GM23338 (cell line): Measurements from ENCODE around the gene AKNA. TPM values are rescaled to one million over a fixed set of nuclear protein-coding genes. Genes with fewer than 3 reads are reported as not detected.

Experiments
- ATAC-seq: fragments of 200-7000 bp; cut with Tn5 transposase; 3 replicates; pipeline ENCODE4 v1.9.1; 2020
- DNase-seq: peaks from one replicate; pipeline ENCODE4 v3.0.0-alpha.2; 2015; ENCODE audit warnings: low spot score
- H2AFZ ChIP-seq: fragments of 200-600 bp; sonication (generic); 2 replicates; pipeline ENCODE4 v1.8.0; 2016; ENCODE audit warnings: antibody characterized with exemption, mild to moderate bottlenecking, moderate library complexity
- H3F3A ChIP-seq: fragments of 200-600 bp; sonication (generic); replicated peaks from 2 replicates; pipeline ENCODE4 v1.8.0; 2017; ENCODE audit warnings: antibody characterized with exemption, mixed run types, low read depth
- H3K27ac ChIP-seq: fragments of 200-600 bp; sonication (generic); 2 replicates; pipeline ENCODE4 v1.6.1; 2016; ENCODE audit warnings: low read depth
- H3K27me3 ChIP-seq: fragments of 200-600 bp; sonication (generic); 2 replicates; pipeline ENCODE4 v1.8.0; 2016; ENCODE audit warnings: mild to moderate bottlenecking, mixed run types, moderate library complexity; ENCODE audit not compliant: insufficient read depth
- H3K36me3 ChIP-seq: fragments of 200-600 bp; sonication (generic); 2 replicates; pipeline ENCODE4 v1.8.0; 2016; ENCODE audit warnings: mild to moderate bottlenecking; ENCODE audit not compliant: insufficient read depth
- H3K4me1 ChIP-seq: fragments of 200-600 bp; sonication (generic); 2 replicates; pipeline ENCODE4 v1.8.0; 2016; ENCODE audit warnings: mild to moderate bottlenecking, moderate library complexity; ENCODE audit not compliant: insufficient read depth
- H3K4me2 ChIP-seq: fragments of 200-600 bp; sonication (generic); 2 replicates; pipeline ENCODE4 v1.7.1; 2017; ENCODE audit warnings: mixed run types
- H3K4me3 ChIP-seq: fragments of 200-600 bp; sonication (generic); 2 replicates; pipeline ENCODE4 v1.6.1; 2016; ENCODE audit warnings: mixed run types
- H3K79me2 ChIP-seq: fragments of 200-600 bp; sonication (generic); replicated peaks from 2 replicates; pipeline ENCODE4 v1.8.0; 2017; ENCODE audit warnings: mild to moderate bottlenecking; ENCODE audit not compliant: insufficient read depth
- H3K9me2 ChIP-seq: fragments of 200-600 bp; sonication (generic); 2 replicates; pipeline ENCODE4 v1.8.0; 2017; ENCODE audit not compliant: insufficient read depth
- H4K20me1 ChIP-seq: fragments of 200-600 bp; sonication (generic); replicated peaks from 2 replicates; pipeline ENCODE4 v1.8.0; 2017; ENCODE audit warnings: mild to moderate bottlenecking; ENCODE audit not compliant: insufficient read depth
- H3K27ac Mint-ChIP-seq: 2 replicates; pipeline ENCODE4 v1.8.0; 2020; ENCODE audit warnings: inconsistent platforms, mild to moderate bottlenecking, moderate library complexity, mixed read lengths
- H3K27me3 Mint-ChIP-seq: 3 replicates; pipeline ENCODE4 v1.8.0; 2022; ENCODE audit warnings: low read depth, mild to moderate bottlenecking, moderate library complexity, mixed read lengths, inconsistent platforms; ENCODE audit not compliant: insufficient read depth, poor library complexity
- H3K36me3 Mint-ChIP-seq: 3 replicates; pipeline ENCODE4 v1.8.0; 2021; ENCODE audit warnings: low read depth, mild to moderate bottlenecking, inconsistent platforms, moderate library complexity, mixed read lengths
- H3K4me1 Mint-ChIP-seq: 3 replicates; pipeline ENCODE4 v1.8.0; 2020; ENCODE audit warnings: mild to moderate bottlenecking, inconsistent platforms, mixed read lengths
- H3K4me3 Mint-ChIP-seq: 3 replicates; pipeline ENCODE4 v1.8.0; 2021; ENCODE audit warnings: moderate library complexity, mild to moderate bottlenecking, inconsistent platforms, mixed read lengths
- H3K9me3 Mint-ChIP-seq: 3 replicates; pipeline ENCODE4 v1.8.0; 2020; ENCODE audit warnings: moderate library complexity, mild to moderate bottlenecking, inconsistent platforms, mixed read lengths
- EZH2phosphoT487 ChIP-seq: fragments of 200-600 bp; sonication (generic); IDR thresholded peaks from one replicate; pipeline ENCODE4 v1.8.1; 2018; ENCODE audit warnings: antibody characterized with exemption; ENCODE audit not compliant: unreplicated experiment
- JUNB ChIP-seq: IDR thresholded peaks from one replicate; pipeline ENCODE4 v1.6.1; 2016; ENCODE audit warnings: antibody characterized with exemption; ENCODE audit not compliant: unreplicated experiment
- NANOG ChIP-seq: IDR thresholded peaks from 2 replicates; pipeline ENCODE4 v1.6.1; 2016; ENCODE audit warnings: antibody characterized with exemption, borderline replicate concordance
- ZNF114 ChIP-seq: fragments of 250-450 bp; sonication (Bioruptor Pico); IDR thresholded peaks from 2 replicates; pipeline ENCODE4 v1.5.0; 2020; ENCODE audit warnings: mild to moderate bottlenecking, moderate library complexity
- ZNF331 ChIP-seq: fragments of 250-450 bp; sonication (Bioruptor Pico); IDR thresholded peaks from 2 replicates; pipeline ENCODE4 v1.5.0; 2020; ENCODE audit warnings: low read depth, mild to moderate bottlenecking, moderate library complexity
- polyA plus RNA-seq: library from polyadenylated mRNA; unstranded; fragments of >200 nt; fragmentation: Nextera tagmentation; extraction: Ambion mirVana; gene quantifications from 2 replicates; pipeline ENCODE4 v1.2.1, GENCODE V29; 2016
- total RNA-seq: library from RNA; depleted of rRNA; stranded (reverse); fragments of >200 nt; shearing (Covaris generic); gene quantifications from 2 replicates; pipeline ENCODE4 v1.2.3, GENCODE V29; 2014
- TF ChIP-seq, protein P1 (sequence below): IDR thresholded peaks from one replicate; pipeline ENCODE4 v1.6.1; 2018; ENCODE audit warnings: antibody characterized with exemption; ENCODE audit not compliant: unreplicated experiment
- TF ChIP-seq, protein P2 (sequence below): IDR thresholded peaks from 2 replicates; pipeline ENCODE4 v1.6.1; 2016; ENCODE audit warnings: antibody characterized with exemption

The AKNA gene
- total and polyA plus RNA-seq, 2 experiments from 2014 or later: 9.0 to 28.1 TPM

DNA sequence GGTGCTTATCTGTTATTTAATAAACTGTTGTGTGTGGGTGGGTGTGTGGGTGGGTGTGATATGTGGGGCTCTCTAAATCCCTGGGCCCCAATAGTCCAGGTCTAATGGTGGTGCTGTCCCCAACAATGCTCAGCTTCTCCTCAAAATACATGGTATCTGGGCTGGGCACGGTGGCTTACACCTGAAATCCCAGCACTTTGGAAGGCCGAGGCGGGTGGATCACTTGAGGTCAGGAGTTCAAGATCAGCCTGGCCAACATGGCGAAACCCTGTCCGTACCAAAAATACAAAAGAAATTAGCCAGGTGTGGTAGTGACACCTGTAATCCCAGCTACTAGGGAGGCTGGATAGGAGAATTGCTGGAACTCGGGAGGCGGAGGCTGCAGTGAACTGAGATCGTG, 69.4 kb downstream of the AKNA start:
- Mint-ChIP-seq H3K36me3 (no peaks in the 10 kb centered on the region), H3K27ac (no peak overlapping the region), H3K4me1 (peaks cover 5% of the 10 kb centered on the region; the same call in 2 of the 3 replicates), H3K4me3 (no peak overlapping the region), H3K9me3 (no peaks in the 10 kb centered on the region; the same call in 1 of the 3 replicates), H3K27me3 (peaks cover 6% of the 10 kb centered on the region)
- no peak overlapping the region for H3K4me3 ChIP-seq
- no peak for DNase-seq
- H3K4me2 ChIP-seq: no peak overlapping the region
- H3K27me3 ChIP-seq: no peaks in the 10 kb centered on the region
- H3K9me2 ChIP-seq: no peaks in the 10 kb centered on the region
- no peaks in the 10 kb centered on the region for H3K4me1 ChIP-seq
- H3K27ac ChIP-seq: no peak overlapping the region
- H3K36me3 ChIP-seq: no peaks in the 10 kb centered on the region
- H2AFZ ChIP-seq: no peak overlapping the region
- no peaks in the 10 kb centered on the region for H3F3A ChIP-seq
- no peaks in the 10 kb centered on the region for H3K79me2 ChIP-seq
- TF ChIP-seq NANOG (no peak), ZNF331 (CRISPR knock-in tag) (no peak), EZH2phosphoT487 (no peak)
- TF ChIP-seq, protein P1, sequence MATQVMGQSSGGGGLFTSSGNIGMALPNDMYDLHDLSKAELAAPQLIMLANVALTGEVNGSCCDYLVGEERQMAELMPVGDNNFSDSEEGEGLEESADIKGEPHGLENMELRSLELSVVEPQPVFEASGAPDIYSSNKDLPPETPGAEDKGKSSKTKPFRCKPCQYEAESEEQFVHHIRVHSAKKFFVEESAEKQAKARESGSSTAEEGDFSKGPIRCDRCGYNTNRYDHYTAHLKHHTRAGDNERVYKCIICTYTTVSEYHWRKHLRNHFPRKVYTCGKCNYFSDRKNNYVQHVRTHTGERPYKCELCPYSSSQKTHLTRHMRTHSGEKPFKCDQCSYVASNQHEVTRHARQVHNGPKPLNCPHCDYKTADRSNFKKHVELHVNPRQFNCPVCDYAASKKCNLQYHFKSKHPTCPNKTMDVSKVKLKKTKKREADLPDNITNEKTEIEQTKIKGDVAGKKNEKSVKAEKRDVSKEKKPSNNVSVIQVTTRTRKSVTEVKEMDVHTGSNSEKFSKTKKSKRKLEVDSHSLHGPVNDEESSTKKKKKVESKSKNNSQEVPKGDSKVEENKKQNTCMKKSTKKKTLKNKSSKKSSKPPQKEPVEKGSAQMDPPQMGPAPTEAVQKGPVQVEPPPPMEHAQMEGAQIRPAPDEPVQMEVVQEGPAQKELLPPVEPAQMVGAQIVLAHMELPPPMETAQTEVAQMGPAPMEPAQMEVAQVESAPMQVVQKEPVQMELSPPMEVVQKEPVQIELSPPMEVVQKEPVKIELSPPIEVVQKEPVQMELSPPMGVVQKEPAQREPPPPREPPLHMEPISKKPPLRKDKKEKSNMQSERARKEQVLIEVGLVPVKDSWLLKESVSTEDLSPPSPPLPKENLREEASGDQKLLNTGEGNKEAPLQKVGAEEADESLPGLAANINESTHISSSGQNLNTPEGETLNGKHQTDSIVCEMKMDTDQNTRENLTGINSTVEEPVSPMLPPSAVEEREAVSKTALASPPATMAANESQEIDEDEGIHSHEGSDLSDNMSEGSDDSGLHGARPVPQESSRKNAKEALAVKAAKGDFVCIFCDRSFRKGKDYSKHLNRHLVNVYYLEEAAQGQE: no peak
- TF ChIP-seq, protein P2, sequence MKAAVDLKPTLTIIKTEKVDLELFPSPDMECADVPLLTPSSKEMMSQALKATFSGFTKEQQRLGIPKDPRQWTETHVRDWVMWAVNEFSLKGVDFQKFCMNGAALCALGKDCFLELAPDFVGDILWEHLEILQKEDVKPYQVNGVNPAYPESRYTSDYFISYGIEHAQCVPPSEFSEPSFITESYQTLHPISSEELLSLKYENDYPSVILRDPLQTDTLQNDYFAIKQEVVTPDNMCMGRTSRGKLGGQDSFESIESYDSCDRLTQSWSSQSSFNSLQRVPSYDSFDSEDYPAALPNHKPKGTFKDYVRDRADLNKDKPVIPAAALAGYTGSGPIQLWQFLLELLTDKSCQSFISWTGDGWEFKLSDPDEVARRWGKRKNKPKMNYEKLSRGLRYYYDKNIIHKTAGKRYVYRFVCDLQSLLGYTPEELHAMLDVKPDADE: no peak
- ATAC-seq: no peak
- H4K20me1 ChIP-seq: no peaks in the 10 kb centered on the region

DNA sequence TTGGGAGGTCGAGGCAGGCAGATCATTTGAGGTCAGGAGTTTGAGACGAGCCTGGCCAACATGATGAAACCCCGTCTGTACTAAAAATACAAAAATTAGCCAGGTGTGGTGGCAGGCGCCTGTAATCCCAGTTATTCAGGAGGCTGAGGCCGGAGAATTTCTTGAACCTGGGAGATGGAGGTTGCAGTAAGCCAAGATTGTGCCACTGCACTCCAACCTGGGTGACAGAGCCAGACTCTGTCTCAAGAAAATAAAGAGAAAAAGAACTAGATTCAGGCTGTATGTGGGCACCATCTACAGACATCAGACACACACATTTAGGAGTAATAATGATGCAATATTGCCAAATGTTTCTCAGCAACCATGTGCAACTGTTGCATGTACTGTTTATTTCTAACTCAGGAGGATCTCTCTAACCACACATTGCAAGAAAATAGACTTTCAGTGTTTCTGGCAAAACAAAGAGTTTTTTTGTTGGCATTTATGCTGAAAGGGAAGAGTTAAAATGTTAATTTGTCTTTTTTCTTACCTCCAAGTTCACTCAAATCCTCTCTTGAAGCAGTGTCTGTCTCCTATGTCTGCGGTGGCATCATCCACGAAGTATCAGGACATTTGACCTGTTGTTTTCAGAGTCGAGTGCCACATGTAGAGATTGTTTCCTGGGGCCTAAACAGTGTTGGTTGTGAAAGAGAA, 70.0 kb downstream of the AKNA start:
- DNase-seq (no peak), ATAC-seq (no peak)
- H3K4me3 Mint-ChIP-seq: no peak overlapping the region
- H4K20me1 ChIP-seq: no peaks in the 10 kb centered on the region
- no peaks in the 10 kb centered on the region for H3K36me3 ChIP-seq
- H3F3A ChIP-seq: no peaks in the 10 kb centered on the region
- no peak overlapping the region; the same call in 1 of the 2 replicates for H3K27ac Mint-ChIP-seq
- H3K27me3 Mint-ChIP-seq: peaks cover 6% of the 10 kb centered on the region
- peaks cover 5% of the 10 kb centered on the region; the same call in 2 of the 3 replicates for H3K4me1 Mint-ChIP-seq
- no peaks in the 10 kb centered on the region for H3K27me3 ChIP-seq
- H3K4me3 ChIP-seq: no peak overlapping the region
- H3K4me1 ChIP-seq: no peaks in the 10 kb centered on the region
- H3K9me3 Mint-ChIP-seq: no peaks in the 10 kb centered on the region; the same call in 1 of the 3 replicates
- 0 out of 2 replicates have a peak overlapping the region, but pooled peaks have one; percentile 28 for H2AFZ ChIP-seq
- no peaks in the 10 kb centered on the region for H3K9me2 ChIP-seq
- H3K79me2 ChIP-seq: no peaks in the 10 kb centered on the region
- H3K36me3 Mint-ChIP-seq: no peaks in the 10 kb centered on the region
- no peak overlapping the region for H3K27ac ChIP-seq
- H3K4me2 ChIP-seq: no peak overlapping the region
- TF ChIP-seq ZNF114 (no peak), JUNB (no peak)
- TF ChIP-seq, protein P1: no peak
